Gastrocnemius medialis (tissue), 4 donors: ENCODE data around the gene CACNA1F. TPM values are rescaled to one million over a fixed set of nuclear protein-coding genes. Genes with fewer than 3 reads are reported as not detected.
"Not testable (repeated sequence)": the region's sequence is repeated elsewhere in the genome, so short reads cannot be mapped to it uniquely, and the experiment has no call there.

Experiments
- ATAC-seq, 2 donors: fragments of 150-250 bp; one replicate each; pipeline ENCODE4 v1.9.1; 2016
- DNase-seq, 2 donors: peaks; one replicate each; pipeline ENCODE4 v3.0.0-alpha.2; 2019
- H3K27ac ChIP-seq, 4 donors: fragments of 200-600 bp; sonication (generic); 1 replicate in 1 of 4; 2 replicates in 3 of 4; pipeline ENCODE4 v1.5.1; 2016 to 2018; ENCODE audit warnings: mild to moderate bottlenecking in 2 of 4, moderate library complexity in 1 of 4
- H3K27me3 ChIP-seq, 3 donors: fragments of 200-600 bp; sonication (generic) in 2 of 3; 1 replicate in 1 of 3; 2 replicates in 2 of 3; pipeline versions ENCODE4 v1.5.1 to v1.6.0; 2016 to 2019; ENCODE audit warnings: mild to moderate bottlenecking in 1 of 3, moderate library complexity in 1 of 3
- H3K36me3 ChIP-seq, 2 donors: fragments of 200-600 bp; sonication (generic) in 1 of 2; one replicate each; pipeline ENCODE4 v1.5.1; 2017 to 2018
- H3K4me1 ChIP-seq, 2 donors: fragments of 200-600 bp; sonication (generic) in 1 of 2; one replicate each; pipeline ENCODE4 v1.5.1; 2016 to 2017; ENCODE audit warnings: mild to moderate bottlenecking in 2 of 2
- H3K4me3 ChIP-seq, 4 donors: fragments of 200-600 bp; sonication (generic) in 3 of 4; 1 replicate in 1 of 4; 2 replicates in 3 of 4; pipeline ENCODE4 v1.5.1; 2016 to 2019; ENCODE audit warnings: mild to moderate bottlenecking in 2 of 4
- H3K9me3 ChIP-seq, 3 donors: fragments of 200-600 bp; sonication (generic) in 2 of 3; 1 replicate in 1 of 3; 2 replicates in 2 of 3; pipeline ENCODE4 v1.5.1; 2016 to 2019
- CTCF ChIP-seq, 5 experiments: fragments of 450-650 bp in 3 of 5; fragments of 200-600 bp in 2 of 5; sonication (generic) in 2 of 5; IDR thresholded peaks in 4 of 5; conservative IDR thresholded peaks in 1 of 5; 1 replicate in 4 of 5; 2 replicates in 1 of 5; pipeline ENCODE4 v1.5.1; 2016 to 2019; ENCODE audit warnings: antibody characterized with exemption in 5 of 5, mild to moderate bottlenecking in 3 of 5, moderate library complexity in 3 of 5
- POLR2A ChIP-seq, 2 donors: fragments of 450-650 bp; IDR thresholded peaks; one replicate each; pipeline ENCODE4 v1.6.1; 2017; ENCODE audit warnings: antibody characterized with exemption in 2 of 2, mild to moderate bottlenecking in 2 of 2, moderate library complexity in 2 of 2
- in situ Hi-C, 4 donors: fragments of 200-750 bp; cut with MboI; loops; one replicate each; pipeline versions ENCODE4 v1.15.0 to v1.8.0; 2017; ENCODE audit warnings: low sequenced_read_pairs in 4 of 4
- intact Hi-C: fragments of 100-400 bp; cut with DNase I; formaldehyde crosslinking; loops from one replicate; pipeline ENCODE4 v1.15.1; 2023; ENCODE audit warnings: low total_unique reads
- total RNA-seq, 4 donors: library from RNA; depleted of rRNA; stranded (reverse); fragments of >200 nt; gene quantifications; one replicate each; pipeline versions ENCODE4 v1.1.0 to v1.2.3, GENCODE V29; 2016

Gene CACNA1F
- total RNA-seq, 4 donors from 2014 or later, result not detected

- H3K27ac ChIP-seq, result no peak overlapping the region
- peaks cover 0 to 19% of the 10 kb centered on the region in 2 donors for H3K36me3 ChIP-seq
- H3K9me3 ChIP-seq, result no peaks in the 10 kb centered on the region
- TF ChIP-seq CTCF (IDR thresholded peaks at IDR 0.05 in 4 of 5, conservative IDR thresholded peaks at IDR 0.05 in 1 of 5) (no peak), POLR2A (IDR thresholded peaks at IDR 0.05) (no peak)
- H3K4me1 ChIP-seq, result peaks cover 0 to 3% of the 10 kb centered on the region in 2 donors
- DNase-seq (no peak), ATAC-seq (no peak)
- in situ Hi-C loops, result no loop called here
- intact Hi-C loops, result loop anchor here (10.0 kb wide), 1 partner anchor 1691 kb away; the partner anchor contains the start of gene ZNF41
- no peak overlapping the region for H3K4me3 ChIP-seq
- H3K27me3 ChIP-seq, result no peaks in the 10 kb centered on the region
These were observed 57.5 kb downstream of the CACNA1F start for GRCh38 chrX:49175435-49176274.

GRCh38 chrX:49174723-49175122, 58.4 kb downstream of the CACNA1F start:
- no peaks in the 10 kb centered on the region for H3K27me3 ChIP-seq
- DNase-seq (no peak), ATAC-seq (no peak)
- intact Hi-C loops (loop anchor here (10.0 kb wide), 1 partner anchor 1690 kb away; the partner anchor contains the start of gene ZNF41), in situ Hi-C loops (no loop called here)
- no peak overlapping the region for H3K4me3 ChIP-seq
- peaks cover 0 to 3% of the 10 kb centered on the region in 2 donors for H3K4me1 ChIP-seq
- peaks cover 0 to 19% of the 10 kb centered on the region in 2 donors for H3K36me3 ChIP-seq
- H3K27ac ChIP-seq, result no peak overlapping the region
- TF ChIP-seq POLR2A (IDR thresholded peaks at IDR 0.05), result no peak
- TF ChIP-seq CTCF (IDR thresholded peaks at IDR 0.05 in 4 of 5, conservative IDR thresholded peaks at IDR 0.05 in 1 of 5), result no peak
- H3K9me3 ChIP-seq, result no peaks in the 10 kb centered on the region

- ATAC-seq, H3K4me1 ChIP-seq, H3K27me3 ChIP-seq, in situ Hi-C loops, H3K9me3 ChIP-seq, DNase-seq, H3K4me3 ChIP-seq: not testable (repeated sequence)
- peak overlapping the region; percentile 88 to 94 (median 90) for H3K27ac ChIP-seq
- intact Hi-C loops, result loop anchor here (10.0 kb wide), 1 partner anchor 1689 kb away; the partner anchor contains the start of gene ZNF41
- H3K36me3 ChIP-seq, result peaks cover 0 to 19% of the 10 kb centered on the region in 2 donors
These were observed 59.6 kb downstream of the CACNA1F start for GRCh38 chrX:49173544-49173943.

- no peaks in the 10 kb centered on the region for H3K27me3 ChIP-seq
- H3K36me3 ChIP-seq, result peaks cover 0 to 19% of the 10 kb centered on the region in 2 donors
- H3K4me3 ChIP-seq, result peak overlapping the region; percentile 63 to 74 (median 64)
- peak; percentile 41 to 77 for DNase-seq
- peaks cover 6 to 12% of the 10 kb centered on the region in 2 donors for H3K4me1 ChIP-seq
- in situ Hi-C loops (no loop called here), intact Hi-C loops (loop anchor here (10.0 kb wide), 1 partner anchor 1688 kb away; the partner anchor contains the start of gene ZNF41)
- peak overlapping the region; percentile 88 to 94 (median 90) for H3K27ac ChIP-seq
- peak; percentile 72 to 82 for ATAC-seq
- H3K9me3 ChIP-seq, result no peaks in the 10 kb centered on the region
- TF ChIP-seq POLR2A (IDR thresholded peaks at IDR 0.05) (peak; percentile 46 to 51), CTCF (IDR thresholded peaks at IDR 0.05 in 4 of 5, conservative IDR thresholded peaks at IDR 0.05 in 1 of 5) (no peak)
These were observed 60.8 kb downstream of the CACNA1F start for GRCh38 chrX:49172280-49172780.

GRCh38 chrX:49171752-49172279, 61.3 kb downstream of the CACNA1F start, which contains the start of gene PLP2:
TSS of gene PLP2 (plus strand) at chrX:49171898. CDS start at chrX:49172001, 103 bp downstream.
- H3K4me3 ChIP-seq, result peak within 1 kb of the TSS; percentile 63 to 74 (median 64)
- in situ Hi-C loops, result no loop called here
- no peaks in the 10 kb centered on the region for H3K27me3 ChIP-seq
- peak within 1 kb of the TSS; percentile 88 to 94 (median 90) for H3K27ac ChIP-seq
- intact Hi-C loops, result loop anchor here (10.0 kb wide), 1 partner anchor 1687 kb away; the partner anchor contains the start of gene ZNF41
- ATAC-seq (peak; percentile 28 to 34), DNase-seq (peak in 1 of 2 donors; percentile 53)
- H3K36me3 ChIP-seq, result peaks cover 0 to 19% of the 10 kb centered on the region in 2 donors
- no peak for TF ChIP-seq CTCF (IDR thresholded peaks at IDR 0.05 in 4 of 5, conservative IDR thresholded peaks at IDR 0.05 in 1 of 5)
- TF ChIP-seq POLR2A (IDR thresholded peaks at IDR 0.05), result peak in 1 of 2 donors; percentile 53
- peaks cover 6 to 12% of the 10 kb centered on the region in 2 donors for H3K4me1 ChIP-seq
- no peaks in the 10 kb centered on the region for H3K9me3 ChIP-seq
